GM10266 (cell line): ENCODE results near the gene CCDC57.
"Not testable (repeated sequence)": the region's sequence is repeated elsewhere in the genome, so short reads cannot be mapped to it uniquely, and the experiment has no call there.

ENCODE experiments used
- DNase-seq: peaks from one replicate; pipeline ENCODE4 v3.0.0; 2012; ENCODE audit errors: extremely low spot score
- CTCF ChIP-seq: IDR thresholded peaks from 2 replicates; pipeline ENCODE4 v1.5.1; 2012; ENCODE audit warnings: mild to moderate bottlenecking, low read depth; ENCODE audit not compliant: control insufficient read depth, insufficient read depth; ENCODE audit errors: missing control alignments

The CCDC57 gene

GRCh38 chr17:82134101-82134500 is 78.5 kb downstream of the CCDC57 start:
- TF ChIP-seq CTCF = no peak
- no peak for DNase-seq

- not testable (repeated sequence) for DNase-seq
Measured at GRCh38 chr17:82133166-82133953, 79.3 kb downstream of the CCDC57 start.

- no peak for DNase-seq
- TF ChIP-seq CTCF = no peak
Measured at GRCh38 chr17:82129095-82129494, 83.5 kb downstream of the CCDC57 start.

GRCh38 chr17:82128287-82128686 is 84.4 kb downstream of the CCDC57 start:
- no peak for DNase-seq
- TF ChIP-seq CTCF = no peak

GRCh38 chr17:82127704-82128103 is 84.9 kb downstream of the CCDC57 start:
- no peak for TF ChIP-seq CTCF
- no peak for DNase-seq

- no peak for DNase-seq
- no peak for TF ChIP-seq CTCF
Measured at GRCh38 chr17:82127315-82127595, 85.4 kb downstream of the CCDC57 start.

GRCh38 chr17:82126556-82127314 is 85.9 kb downstream of the CCDC57 start:
- no peak for DNase-seq
- TF ChIP-seq CTCF = no peak
